Measurements from ENCODE around the gene EIF4G3.
"Not testable (repeated sequence)": the region's sequence is repeated elsewhere in the genome, so short reads cannot be mapped to it uniquely, and the experiment has no call there.

Gene EIF4G3

GRCh38 chr1:21188235-21188634 is 11.5 kb upstream of the EIF4G3 start:
- DNase-seq: no peak

GRCh38 chr1:21185221-21185731 is 8.6 kb upstream of the EIF4G3 start:
- no peak for DNase-seq

DNA sequence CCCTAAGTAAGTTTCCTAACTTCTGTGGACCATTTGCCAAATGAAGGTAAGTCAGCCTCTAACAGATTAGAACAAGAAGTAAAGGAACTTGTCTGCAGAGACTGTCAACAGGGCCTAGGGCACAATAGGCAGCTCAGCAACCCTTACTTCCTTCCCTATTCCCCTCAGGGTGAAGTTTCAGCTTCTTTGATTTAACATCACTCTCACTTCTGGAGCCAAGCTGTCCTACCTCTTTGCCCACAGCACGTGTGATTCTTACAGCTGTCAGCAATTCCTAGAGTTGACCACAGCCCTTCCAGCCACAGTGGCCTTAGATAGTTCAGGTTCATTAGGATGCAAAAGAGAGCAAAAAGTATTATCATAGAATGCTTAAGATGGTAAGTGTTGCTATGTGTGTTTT is 7.6 kb upstream of the EIF4G3 start:
- no peak for DNase-seq

GRCh38 chr1:21182181-21182731 is 5.6 kb upstream of the EIF4G3 start:
- DNase-seq: no peak

- not testable (repeated sequence) for DNase-seq
These were observed 1.6 kb upstream of the EIF4G3 start for GRCh38 chr1:21178271-21178670.

- DNase-seq: peak in 1 of 2 experiments; percentile 13
These were observed 771 bp downstream of the EIF4G3 start for GRCh38 chr1:21175670-21176581.

GRCh38 chr1:21175324-21175669 is 1.4 kb downstream of the EIF4G3 start:
- DNase-seq: peak in 1 of 2 experiments; percentile 12

DNA sequence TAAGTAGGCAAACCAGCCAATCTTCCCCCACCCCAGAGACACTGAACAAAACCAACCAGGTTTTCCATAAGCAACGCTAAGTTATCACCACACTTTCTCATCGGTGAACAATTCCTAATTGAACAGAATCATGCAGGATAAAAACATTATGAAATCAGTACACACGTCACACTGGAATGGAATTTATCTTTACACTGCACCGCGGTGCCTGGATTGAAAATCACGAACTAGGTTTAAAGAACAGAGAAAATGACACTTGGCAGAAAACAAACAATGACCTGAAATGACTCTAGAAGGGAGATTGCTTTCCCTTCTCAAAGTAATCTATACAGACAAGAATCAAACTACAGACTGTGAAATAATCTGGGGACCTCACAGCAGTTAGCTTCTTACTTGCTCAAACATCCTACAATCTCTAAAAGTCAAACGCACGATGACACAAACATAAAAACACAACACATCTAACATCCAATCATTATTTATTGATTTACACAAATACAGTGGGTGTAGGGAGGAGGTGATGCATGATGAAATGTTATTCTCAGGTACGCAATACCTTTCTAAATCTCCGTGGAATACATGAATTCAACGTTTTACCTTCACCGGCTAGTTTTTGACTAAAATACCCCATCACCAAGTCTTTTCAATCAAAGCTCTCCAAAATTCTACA is 1.9 kb downstream of the EIF4G3 start:
- no peak for DNase-seq

GRCh38 chr1:21174230-21174629 is 2.5 kb downstream of the EIF4G3 start:
- no peak for DNase-seq

- DNase-seq: not testable (repeated sequence)
These were observed 3.6 kb downstream of the EIF4G3 start for GRCh38 chr1:21173096-21173495.

DNA sequence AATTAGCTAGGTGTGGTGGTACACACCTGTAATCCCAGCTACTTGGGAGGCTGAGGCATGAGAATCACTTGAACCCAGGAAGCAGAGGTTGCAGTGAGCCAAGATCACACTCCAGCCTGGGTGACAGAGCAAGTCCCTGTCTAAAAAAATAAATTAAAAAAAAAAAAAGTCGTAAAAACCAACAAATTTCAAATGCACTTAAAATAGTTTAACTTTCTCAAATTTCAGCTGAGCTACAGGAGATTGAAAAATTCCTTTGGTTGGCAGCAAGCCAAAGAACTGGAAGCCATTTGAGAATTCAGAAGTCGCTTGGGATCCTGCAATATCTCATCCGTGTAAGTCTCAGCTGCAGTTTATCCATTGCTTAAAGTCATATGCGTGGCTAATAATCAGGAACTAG is 5.9 kb downstream of the EIF4G3 start:
- not testable (repeated sequence) for DNase-seq

- DNase-seq: no peak
These were observed 8.3 kb downstream of the EIF4G3 start for GRCh38 chr1:21168444-21168843.

DNA sequence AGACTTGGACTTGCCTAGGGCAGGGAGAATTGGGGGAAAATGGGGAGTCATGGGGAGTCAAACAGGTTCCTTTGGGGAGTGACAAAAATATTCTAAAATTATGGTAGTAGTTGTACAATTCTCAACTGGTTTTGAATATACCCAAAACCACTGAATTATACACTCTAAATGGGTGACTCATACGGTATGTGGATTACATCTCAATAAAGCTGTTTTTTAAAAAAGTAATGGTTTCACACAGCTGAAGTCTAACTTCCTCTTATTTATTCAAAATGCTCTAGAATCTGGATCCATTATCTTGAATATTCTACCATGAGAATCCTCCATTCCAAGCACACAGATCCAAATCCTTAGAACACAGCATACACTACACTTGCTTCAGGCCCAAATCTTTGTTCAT is 11.1 kb downstream of the EIF4G3 start:
- no peak for DNase-seq

DNA sequence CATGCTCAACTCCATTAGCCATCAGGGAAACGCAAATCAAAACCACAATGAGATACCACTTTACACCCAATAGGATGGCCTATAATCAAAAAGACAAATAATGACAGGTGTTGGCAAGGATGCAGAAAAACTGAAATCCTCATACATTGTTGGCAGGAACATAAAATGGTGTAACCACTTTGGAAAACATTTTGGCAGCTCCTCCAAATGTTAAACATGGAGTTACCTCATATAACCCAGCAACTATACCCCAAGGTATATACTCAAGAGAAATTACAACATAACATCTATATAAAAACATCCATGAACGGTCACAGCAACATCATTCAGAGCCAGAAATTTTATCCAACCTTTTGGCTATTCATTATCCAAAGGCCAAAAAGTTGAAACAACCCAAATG is 11.6 kb downstream of the EIF4G3 start:
- no peak for DNase-seq

GRCh38 chr1:21164266-21164665 is 12.4 kb downstream of the EIF4G3 start:
- DNase-seq: no peak

- no peak for DNase-seq
These were observed 13.8 kb downstream of the EIF4G3 start for GRCh38 chr1:21162740-21163464.

DNA sequence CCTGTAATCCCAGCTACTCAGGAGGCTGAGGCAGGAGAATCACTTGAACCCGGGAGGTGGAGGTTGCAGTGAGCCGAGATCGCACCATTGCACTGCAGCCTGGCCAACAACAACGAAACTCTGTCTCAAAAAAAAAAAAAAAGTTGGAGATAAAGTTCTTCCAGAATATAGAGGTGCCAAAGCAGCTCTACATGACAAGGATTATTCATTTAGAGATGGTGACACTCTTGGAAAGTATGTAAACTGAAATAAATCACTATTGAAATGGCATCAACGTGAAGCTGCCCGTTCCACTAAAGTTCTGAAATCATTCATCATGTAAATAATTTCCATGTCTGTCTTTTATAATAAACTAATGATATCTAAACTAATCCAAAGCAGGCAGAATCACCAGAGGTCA is 14.9 kb downstream of the EIF4G3 start:
- DNase-seq: no peak

DNA sequence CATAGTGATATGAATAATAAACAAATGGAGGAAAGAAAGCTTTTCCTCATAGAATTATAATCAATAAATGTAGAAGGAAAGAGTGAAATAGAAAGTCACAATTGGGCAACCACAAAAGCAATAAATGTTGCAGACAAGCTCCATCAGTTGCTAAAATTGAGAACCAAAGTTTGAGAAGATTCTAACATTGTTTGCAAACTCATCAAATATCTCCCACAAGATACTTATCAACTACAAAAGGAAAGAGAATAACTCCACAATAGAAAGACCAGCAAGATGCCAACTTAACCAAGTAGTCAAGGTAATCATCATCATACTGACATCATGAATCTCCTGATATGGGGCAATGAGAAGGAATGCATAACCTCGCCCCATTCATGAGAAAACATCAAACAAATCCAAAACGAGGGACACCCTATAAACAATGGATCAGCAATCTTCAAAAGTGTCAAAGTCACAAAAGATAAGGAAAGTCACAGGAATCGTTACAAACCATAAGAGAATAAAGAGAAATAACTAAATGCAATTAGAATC is 16.4 kb downstream of the EIF4G3 start:
- no peak for DNase-seq

GRCh38 chr1:21157868-21158267 is 18.8 kb downstream of the EIF4G3 start:
- DNase-seq: no peak

DNA sequence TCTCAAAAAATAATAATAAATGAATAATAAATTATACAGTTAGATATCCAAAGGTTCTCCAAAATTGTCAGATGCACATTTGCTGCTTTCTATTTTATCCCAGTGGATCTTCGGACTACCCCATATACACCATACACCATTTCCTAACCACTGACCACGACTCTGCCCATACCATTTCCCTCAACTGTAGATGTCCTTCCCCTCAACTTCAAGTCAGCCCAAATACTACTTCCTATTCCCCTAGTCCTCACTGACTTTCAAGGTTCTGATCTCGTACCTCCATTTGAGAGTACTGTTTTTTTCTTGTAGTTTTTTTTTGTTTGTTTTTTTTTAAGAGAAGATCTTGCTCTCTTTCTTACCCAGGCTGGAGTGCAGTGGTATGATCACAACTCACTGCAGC is 19.6 kb downstream of the EIF4G3 start:
- no peak for DNase-seq

- DNase-seq: no peak
These were observed 20.7 kb downstream of the EIF4G3 start for GRCh38 chr1:21156019-21156418.

DNA sequence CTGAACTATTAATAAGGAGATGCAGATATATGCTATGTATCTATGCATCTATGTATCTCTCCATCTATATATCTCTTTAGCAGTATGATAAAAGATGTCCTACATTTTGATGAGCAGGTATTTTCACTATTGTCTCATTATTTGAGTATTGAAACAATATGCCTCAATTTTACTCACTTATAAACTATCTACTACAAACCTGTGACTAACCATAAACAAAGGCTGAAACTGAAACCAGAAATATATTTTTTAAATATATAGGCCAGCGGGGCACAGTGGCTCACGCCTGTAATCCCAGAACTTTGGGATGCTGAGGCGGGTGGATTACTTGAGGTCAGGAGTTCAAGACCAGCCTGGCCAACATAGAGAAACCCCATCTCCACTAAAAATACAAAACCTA is 22.0 kb downstream of the EIF4G3 start:
- no peak for DNase-seq

- DNase-seq: no peak
These were observed 23.3 kb downstream of the EIF4G3 start for GRCh38 chr1:21153388-21153787.

All from SHP77 (cell line).